Measurements from ENCODE around the gene MCUB. TPM values are rescaled to one million over a fixed set of nuclear protein-coding genes. Genes with fewer than 3 reads are reported as not detected.
A peak's percentile ranks its signal among the peaks of the same experiment; 100 is the strongest.

The MCUB gene
- total RNA-seq (2013) = 96.7 TPM
- polyA plus RNA-seq = 100 to 1,000 TPM; 117 to 125 (median 123) TPM
- 30.5 and 128 TPM in 2 replicates for polyA minus RNA-seq
- total RNA-seq = 14.3 to 115 (median 77.3) reads per million in 11 experiments

GRCh38 chr4:109559983-109560686 is at the start of gene MCUB:
MCUB (plus strand) TSS chr4:109560246; CDS start chr4:109560338, 92 bp downstream.
- Histone ChIP-seq H3K36me3 (replicated peaks in 1 of 2; ENCODE audit: control insufficient read depth in 1 of 2, insufficient read depth in 2 of 2, low read length in 2 of 2) (peaks cover 0 to 10% of the 10 kb centered on the region in 2 donors), H3K27me3 (ENCODE audit: control insufficient read depth in 2 of 2, insufficient read depth in 2 of 2, low read length in 2 of 2) (no peaks in the 10 kb centered on the region), H2AFZ (ENCODE audit: insufficient read depth, low read depth, low read length, poor library complexity, severe bottlenecking) (peak within 1 kb of the TSS; percentile 88), H3K4me1 (ENCODE audit: control insufficient read depth in 1 of 2, insufficient read depth in 2 of 2, low read length in 2 of 2) (peaks cover 23 to 35% of the 10 kb centered on the region in 2 donors), H3K9me3 (replicated peaks in 1 of 2; ENCODE audit: control insufficient read depth in 1 of 2, insufficient read depth in 1 of 2, low read length in 2 of 2) (peaks cover 3 to 5% of the 10 kb centered on the region in 2 donors), H3K4me2 (replicated peaks; ENCODE audit: extremely low read depth, low read length, poor library complexity, severe bottlenecking) (peak within 1 kb of the TSS; percentile 91), H3K4me3 (replicated peaks in 1 of 3; ENCODE audit: low read depth in 2 of 3, low read length in 3 of 3) (peak within 1 kb of the TSS; percentile 63 to 96 (median 89)), H3K9ac (ENCODE audit: insufficient read depth, low read length, poor library complexity, severe bottlenecking) (peak within 1 kb of the TSS; percentile 95), H3K27ac (ENCODE audit: low read depth in 1 of 2, low read length in 2 of 2) (peak within 1 kb of the TSS; percentile 93 to 97), H4K20me1 (ENCODE audit: insufficient read depth, low read length) (peaks cover 37% of the 10 kb centered on the region), H3K79me2 (ENCODE audit: insufficient read depth, low read length) (peaks cover 47% of the 10 kb centered on the region)
- peak within 1 kb of the TSS; percentile 96 to 99 (median 98) for H3K27ac Mint-ChIP-seq
- WGBS (ENCODE audit: insufficient coverage) = under 1% methylated on average over 72 of the region's 73 CpGs
- TF ChIP-seq, protein P1, sequence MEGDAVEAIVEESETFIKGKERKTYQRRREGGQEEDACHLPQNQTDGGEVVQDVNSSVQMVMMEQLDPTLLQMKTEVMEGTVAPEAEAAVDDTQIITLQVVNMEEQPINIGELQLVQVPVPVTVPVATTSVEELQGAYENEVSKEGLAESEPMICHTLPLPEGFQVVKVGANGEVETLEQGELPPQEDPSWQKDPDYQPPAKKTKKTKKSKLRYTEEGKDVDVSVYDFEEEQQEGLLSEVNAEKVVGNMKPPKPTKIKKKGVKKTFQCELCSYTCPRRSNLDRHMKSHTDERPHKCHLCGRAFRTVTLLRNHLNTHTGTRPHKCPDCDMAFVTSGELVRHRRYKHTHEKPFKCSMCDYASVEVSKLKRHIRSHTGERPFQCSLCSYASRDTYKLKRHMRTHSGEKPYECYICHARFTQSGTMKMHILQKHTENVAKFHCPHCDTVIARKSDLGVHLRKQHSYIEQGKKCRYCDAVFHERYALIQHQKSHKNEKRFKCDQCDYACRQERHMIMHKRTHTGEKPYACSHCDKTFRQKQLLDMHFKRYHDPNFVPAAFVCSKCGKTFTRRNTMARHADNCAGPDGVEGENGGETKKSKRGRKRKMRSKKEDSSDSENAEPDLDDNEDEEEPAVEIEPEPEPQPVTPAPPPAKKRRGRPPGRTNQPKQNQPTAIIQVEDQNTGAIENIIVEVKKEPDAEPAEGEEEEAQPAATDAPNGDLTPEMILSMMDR (IDR thresholded peaks at IDR 0.05) = no peak
- H3K36me3 Mint-ChIP-seq = peaks cover 23 to 24% of the 10 kb centered on the region in 2 donors
- intact Hi-C loops (cut with micrococcal nuclease) = loop anchor here in 1 of 2 donors (5.0 kb wide), 2 partner anchors 128 to 252 kb away; partner anchors contain the start of gene SEC24B
- DNase-seq = peak; percentile 75 to 87 (median 79)
- peaks cover 52% of the 10 kb centered on the region for H3K4me1 Mint-ChIP-seq
- peaks cover 3 to 11% (median 6%) of the 10 kb centered on the region in 7 donors for H3K9me3 Mint-ChIP-seq
- peak within 1 kb of the TSS; percentile 91 to 97 for H3K4me3 Mint-ChIP-seq
- H3K27me3 Mint-ChIP-seq (ENCODE audit: low read depth in 3 of 3) = peaks cover 3 to 6% (median 4%) of the 10 kb centered on the region in 3 donors

DNA sequence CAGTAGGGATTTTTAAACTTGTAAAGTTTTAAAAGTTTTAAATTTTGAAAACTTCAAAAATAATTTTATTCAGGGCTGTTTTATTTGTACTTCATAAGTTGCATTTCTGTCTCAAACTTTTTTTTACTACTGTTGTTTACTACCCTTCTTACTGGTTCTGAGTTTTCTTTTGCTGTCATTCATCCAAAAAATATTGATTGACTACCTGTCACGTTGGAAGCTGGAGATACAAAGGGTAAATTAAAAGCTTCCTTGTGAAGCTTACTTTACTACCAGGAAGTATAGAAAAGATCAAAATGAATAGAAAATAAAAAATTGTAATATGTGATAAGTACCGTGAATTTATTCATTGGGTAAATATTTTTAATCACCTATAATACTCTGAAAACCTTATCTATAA is 49.4 kb upstream of the MCUB start:
- TF ChIP-seq, protein P1 (IDR thresholded peaks at IDR 0.05) = no peak
- intact Hi-C loops (cut with micrococcal nuclease) = no loop called here
- no peaks in the 10 kb centered on the region for H3K9me3 Mint-ChIP-seq
- no peak for DNase-seq
- no CpG with 5 or more reads among the region's 2 CpGs for WGBS (ENCODE audit: insufficient coverage)
- no peaks in the 10 kb centered on the region for H3K27me3 Mint-ChIP-seq (ENCODE audit: low read depth in 3 of 3)
- Histone ChIP-seq H3K9me3 (replicated peaks in 1 of 2; ENCODE audit: control insufficient read depth in 1 of 2, insufficient read depth in 1 of 2, low read length in 2 of 2) (no peaks in the 10 kb centered on the region), H3K36me3 (replicated peaks in 1 of 2; ENCODE audit: control insufficient read depth in 1 of 2, insufficient read depth in 2 of 2, low read length in 2 of 2) (peaks cover 56 to 92% of the 10 kb centered on the region in 2 donors), H3K9ac (ENCODE audit: insufficient read depth, low read length, poor library complexity, severe bottlenecking) (no peak overlapping the region), H3K4me3 (replicated peaks in 1 of 3; ENCODE audit: low read depth in 2 of 3, low read length in 3 of 3) (no peak overlapping the region), H3K27ac (ENCODE audit: low read depth in 1 of 2, low read length in 2 of 2) (no peak overlapping the region), H3K4me2 (replicated peaks; ENCODE audit: extremely low read depth, low read length, poor library complexity, severe bottlenecking) (no peak overlapping the region), H3K79me2 (ENCODE audit: insufficient read depth, low read length) (no peaks in the 10 kb centered on the region), H2AFZ (ENCODE audit: insufficient read depth, low read depth, low read length, poor library complexity, severe bottlenecking) (no peak overlapping the region), H3K4me1 (ENCODE audit: control insufficient read depth in 1 of 2, insufficient read depth in 2 of 2, low read length in 2 of 2) (no peaks in the 10 kb centered on the region), H3K27me3 (ENCODE audit: control insufficient read depth in 2 of 2, insufficient read depth in 2 of 2, low read length in 2 of 2) (no peaks in the 10 kb centered on the region), H4K20me1 (ENCODE audit: insufficient read depth, low read length) (no peaks in the 10 kb centered on the region)
- H3K36me3 Mint-ChIP-seq = peaks cover 62 to 84% of the 10 kb centered on the region in 2 donors
- H3K4me1 Mint-ChIP-seq = no peaks in the 10 kb centered on the region
- H3K27ac Mint-ChIP-seq = peak overlapping the region in 1 of 7 donors; percentile 60
- H3K4me3 Mint-ChIP-seq = no peak overlapping the region

All from CD14-positive monocyte (primary cell).